Measurements from ENCODE around the gene DGKG.

DGKG gene

DNA sequence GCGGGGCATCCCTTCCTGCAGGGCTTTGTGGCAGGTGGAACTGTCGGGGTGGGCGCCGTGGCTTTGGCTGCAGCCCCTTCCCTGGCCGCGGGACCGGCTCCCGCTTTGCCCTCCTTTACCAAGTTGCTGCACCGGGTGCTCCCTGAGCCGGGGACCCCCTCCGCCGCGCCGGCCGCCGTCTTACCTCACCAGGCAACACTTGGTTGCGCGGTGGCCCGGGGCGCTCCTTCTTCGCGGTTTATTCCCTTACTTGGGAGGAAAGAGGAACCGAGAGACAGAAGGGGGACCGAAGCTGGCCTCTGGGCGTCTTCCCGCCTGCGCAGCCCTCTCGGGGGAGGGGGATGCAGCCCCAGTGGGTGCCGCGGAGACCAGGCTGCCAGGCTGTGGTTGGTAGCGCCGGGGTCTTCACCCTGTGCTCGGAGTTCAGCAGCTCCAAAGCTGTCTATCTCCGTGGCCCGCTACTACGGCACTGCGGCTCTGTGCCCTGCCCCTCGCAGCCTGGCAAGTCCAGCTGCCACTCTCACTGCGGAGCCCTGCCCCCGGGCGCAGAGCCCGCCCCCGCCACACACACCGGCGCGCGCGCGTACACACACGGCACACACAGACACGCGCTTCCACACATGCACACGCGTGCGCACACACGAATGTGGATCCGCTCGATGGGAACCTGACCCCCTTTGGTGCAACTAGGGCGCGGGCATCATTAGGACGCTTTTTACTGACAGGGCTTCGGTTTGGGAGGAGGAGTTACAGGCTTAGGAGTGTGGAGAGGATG is at the start of gene DGKG:
Gene DGKG (minus strand): TSS at position 473 of the 775 bp plus-strand sequence. CDS start 41,775 bp downstream, outside the sequence.
- DNase-seq (ENCODE audit: low read depth in 3 of 3) = no peak

DNA sequence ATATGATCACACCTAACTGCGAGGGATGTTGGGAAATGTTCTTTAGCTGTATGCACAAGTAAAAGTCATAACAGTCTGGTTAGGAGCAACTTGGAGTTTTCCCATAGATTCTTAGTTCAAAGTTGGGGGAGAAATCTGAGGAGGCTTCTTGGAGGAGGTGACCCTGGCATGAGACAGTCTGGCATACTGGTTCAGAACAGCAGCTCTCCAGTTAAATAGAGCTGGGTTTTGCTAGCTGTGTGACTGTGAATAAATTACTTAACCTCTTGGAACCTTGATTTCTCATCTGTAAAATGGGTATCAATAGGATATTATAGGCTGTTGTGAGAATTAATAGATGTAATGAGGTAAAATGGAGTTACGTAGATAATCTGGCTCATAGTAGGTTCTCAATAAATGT is 49.1 kb upstream of the DGKG start:
- DNase-seq (ENCODE audit: low read depth in 3 of 3) = no peak

DNA sequence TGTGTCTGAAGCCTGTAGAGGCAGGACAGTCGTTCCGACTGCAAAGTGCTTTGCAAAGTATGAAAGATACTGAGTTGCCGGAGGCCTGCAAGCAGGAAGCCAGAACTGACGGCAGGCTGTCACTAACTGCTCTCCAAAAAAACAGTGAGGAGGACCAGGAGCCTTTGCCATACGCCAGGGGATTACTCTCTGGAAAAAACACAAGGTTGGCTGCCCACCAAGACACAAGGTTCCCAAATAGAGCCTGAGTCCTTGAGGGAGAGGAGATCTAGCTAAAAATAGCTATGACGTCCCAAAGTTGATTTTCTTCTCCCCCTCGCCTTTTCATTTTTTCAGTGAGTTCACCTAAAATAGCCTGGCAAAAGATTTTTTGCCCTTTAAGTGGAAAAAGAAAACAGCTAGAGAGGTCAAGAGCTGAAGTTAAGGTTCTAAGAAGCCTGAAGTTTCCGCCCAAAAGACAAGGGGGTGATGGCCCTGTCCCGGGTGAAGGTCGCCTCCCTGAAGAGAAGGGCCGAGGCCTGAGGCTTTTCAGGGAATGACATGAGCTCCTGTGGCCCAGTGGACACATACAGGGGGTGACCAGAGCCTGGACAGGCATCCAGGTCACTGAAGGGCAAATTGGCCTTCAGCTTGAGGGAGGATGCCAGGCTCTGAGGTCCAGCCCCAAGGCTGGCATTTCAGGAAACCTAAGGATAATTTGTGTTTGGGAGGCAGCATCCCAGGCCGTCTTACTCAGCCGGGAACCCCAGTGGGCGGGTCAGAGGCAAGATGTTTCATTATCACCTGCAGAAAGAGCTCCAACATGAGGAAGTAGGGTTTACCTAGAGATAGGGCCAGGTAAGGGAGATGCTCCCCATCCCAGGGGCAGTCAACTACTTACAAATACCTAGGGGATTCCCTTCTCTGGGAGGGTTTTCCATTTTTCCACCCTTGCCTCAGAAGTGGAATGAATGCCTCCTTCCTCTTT is 44.9 kb upstream of the DGKG start:
- DNase-seq (ENCODE audit: low read depth in 3 of 3) = no peak

DNA sequence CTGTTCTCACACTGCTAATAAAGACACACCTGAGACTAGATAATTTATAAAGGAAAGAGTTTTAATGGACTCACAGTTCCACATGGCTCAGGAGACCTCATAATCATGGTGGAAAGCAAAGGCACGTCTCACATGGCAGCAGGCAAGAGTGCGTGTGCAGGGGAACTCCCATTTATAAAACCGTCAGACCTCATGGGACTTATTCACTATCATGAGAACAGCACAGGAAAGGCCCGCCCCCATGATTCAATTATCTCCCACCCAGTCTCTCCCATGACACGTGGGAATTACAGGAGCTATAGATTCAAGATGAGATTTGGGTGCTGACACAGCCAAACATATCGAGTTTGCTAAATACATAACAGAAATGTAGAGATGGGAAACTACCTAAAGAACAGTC is 39.5 kb upstream of the DGKG start:
- DNase-seq (ENCODE audit: low read depth in 3 of 3) = no peak

DNA sequence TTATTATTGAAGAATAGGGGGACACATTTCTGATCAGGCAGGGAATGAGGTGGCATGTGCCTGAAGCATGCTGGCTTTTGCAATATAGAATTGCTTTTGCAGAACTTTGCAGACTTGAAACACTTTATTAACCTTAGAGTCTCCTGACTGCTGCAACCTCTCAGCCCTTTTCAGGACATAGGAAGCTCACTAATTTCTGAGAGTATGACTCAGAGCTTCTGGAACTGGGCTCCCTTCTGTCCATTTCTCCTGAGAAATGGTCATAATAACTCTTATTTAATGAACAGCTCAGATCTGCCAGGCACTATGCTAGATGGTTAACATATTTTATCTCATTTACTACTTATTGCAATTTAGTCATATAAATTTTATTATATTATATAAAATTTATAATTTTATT is 38.6 kb upstream of the DGKG start:
- no peak for DNase-seq (ENCODE audit: low read depth in 3 of 3)

GRCh38 chr3:186400026-186400425 is 38.0 kb upstream of the DGKG start:
- no peak for DNase-seq (ENCODE audit: low read depth in 3 of 3)

- DNase-seq (ENCODE audit: low read depth in 3 of 3) = no peak
Measured at GRCh38 chr3:186394566-186395217, 32.7 kb upstream of the DGKG start.

DNA sequence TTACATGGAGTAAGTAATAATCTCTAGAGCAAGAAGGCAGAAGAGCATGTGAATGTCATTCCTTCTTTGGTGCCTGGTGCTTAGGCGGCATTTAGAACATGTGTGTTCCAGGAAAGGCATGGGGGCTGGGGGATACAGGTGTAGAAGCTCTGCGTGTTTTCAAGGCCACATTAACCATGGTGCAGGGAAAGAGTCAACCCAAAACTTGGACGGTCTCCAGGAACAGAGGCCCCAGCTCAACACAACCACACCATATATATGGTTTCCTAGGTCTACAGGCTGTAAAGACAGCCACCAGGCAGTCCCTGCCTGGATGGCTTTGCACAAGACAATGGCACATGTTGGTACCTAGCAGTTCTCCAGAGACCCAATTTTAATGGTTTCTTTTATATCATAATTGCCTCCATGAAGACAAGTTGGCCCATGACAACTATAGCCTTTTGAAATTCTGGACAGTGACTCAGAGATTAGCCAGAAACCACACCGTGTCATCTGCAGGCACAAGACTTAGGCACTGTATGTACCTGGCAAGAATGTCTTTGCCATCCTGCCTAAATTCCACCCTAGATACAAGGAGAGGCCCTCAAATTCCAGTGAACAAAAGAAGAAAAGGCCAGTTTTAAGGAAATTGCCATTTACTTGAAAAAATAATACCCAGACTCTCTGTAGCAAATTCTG is 25.0 kb upstream of the DGKG start:
- no peak for DNase-seq (ENCODE audit: low read depth in 3 of 3)

DNA sequence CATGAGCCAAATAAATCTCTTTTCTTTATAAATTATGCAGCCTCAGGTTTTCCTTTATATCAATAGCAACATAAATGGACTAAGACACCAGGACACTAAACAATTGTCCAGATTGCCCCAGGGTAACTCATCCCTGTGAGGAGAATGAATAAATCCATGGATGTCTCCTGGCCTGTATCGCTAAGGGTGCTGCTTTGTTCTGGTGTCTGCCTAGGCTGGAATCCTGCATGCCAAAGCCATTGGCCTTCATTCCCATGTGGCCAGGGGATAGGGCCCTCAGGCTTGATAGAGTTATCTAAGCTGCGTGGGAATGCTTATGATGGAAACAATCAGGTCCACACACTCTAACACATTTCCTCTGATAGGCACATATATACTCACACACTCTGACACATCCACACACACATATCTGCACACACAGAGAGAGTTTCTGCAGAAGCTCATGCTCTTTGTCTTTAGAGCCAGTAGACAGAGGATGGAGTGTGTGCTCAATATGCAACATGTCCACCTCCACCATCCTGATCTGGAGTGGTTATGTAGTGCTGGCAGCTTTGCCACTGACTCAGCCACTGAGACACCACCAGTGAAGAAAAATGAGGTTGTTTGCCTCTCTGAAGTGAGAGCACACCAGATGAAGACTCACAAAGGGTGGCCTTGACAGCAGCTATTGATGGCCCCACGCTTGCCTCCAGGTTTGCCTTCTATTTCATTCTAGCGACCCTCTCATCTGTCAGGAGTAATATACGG is 24.0 kb upstream of the DGKG start:
- DNase-seq (ENCODE audit: low read depth in 3 of 3) = no peak

- no peak for DNase-seq (ENCODE audit: low read depth in 3 of 3)
Measured at GRCh38 chr3:186383026-186383993, 21.3 kb upstream of the DGKG start.

DNA sequence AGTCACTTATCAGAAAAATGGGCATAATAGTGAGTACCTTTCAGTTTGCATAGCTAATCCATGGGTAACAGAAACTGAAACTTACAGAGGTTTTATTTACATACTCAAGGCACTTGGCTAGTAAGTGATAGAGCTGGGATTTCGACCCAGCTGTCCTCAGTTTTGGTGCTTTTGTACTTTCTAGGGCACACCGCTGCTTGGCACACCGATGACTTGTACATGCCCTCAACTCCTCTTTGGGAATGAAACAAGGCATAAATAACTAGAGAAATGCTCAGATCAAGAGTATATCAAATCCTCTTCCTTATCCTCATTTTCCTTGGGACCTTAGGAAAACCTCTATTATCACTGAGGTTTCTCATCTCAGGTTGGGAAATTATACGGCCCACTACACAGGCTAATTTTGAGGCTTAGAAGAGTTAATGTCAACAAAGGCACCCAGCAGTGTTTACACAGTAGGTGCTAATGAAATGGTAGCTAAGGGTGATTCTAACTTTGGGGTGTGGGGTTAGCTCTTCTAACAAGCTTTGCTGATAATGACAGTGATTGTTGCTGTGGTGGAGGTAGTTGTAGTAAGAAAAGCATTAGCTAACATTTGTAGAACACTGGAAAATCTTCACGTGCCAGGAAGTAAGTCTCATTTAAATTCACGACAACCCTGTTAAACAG is 20.3 kb upstream of the DGKG start:
- DNase-seq (ENCODE audit: low read depth in 3 of 3) = no peak

DNA sequence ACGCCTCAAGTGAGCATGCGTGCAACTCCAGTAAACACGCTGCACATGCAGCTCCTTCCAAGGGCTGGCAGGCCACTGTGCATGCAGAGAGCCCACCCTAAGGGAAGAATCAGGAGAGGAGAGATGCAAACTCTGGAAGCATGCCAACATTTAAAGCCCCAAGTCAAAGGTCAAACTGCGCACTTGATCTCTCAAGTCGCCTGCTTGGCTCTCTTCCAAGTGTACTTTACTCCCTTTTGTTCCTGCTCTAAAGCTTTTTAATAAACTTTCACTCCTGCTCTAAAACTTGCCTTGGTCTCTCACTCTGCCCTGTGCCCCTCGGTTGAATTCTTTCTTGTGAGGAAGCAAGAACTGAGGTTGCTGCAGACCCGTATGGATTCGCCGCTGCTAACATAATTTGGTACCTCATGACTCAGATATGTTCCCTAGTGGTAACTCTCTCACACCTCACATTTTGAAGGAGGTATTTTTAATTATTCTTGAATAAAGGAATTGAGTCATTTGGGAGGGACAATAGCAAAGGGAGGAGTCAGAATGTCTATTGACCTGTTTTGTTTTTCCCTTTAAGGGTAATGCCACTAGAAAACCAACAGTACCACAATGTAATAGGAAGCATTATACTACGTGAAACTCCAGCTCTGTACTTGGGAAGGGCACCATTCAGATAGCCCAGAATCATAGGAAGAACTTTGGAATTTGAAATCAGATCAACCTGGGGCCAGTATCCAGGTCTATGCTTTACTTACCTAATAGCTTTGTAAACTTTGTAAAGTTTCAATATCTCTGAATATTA is 19.6 kb upstream of the DGKG start:
- DNase-seq (ENCODE audit: low read depth in 3 of 3) = no peak

GRCh38 chr3:186380622-186381380 is 18.8 kb upstream of the DGKG start:
- no peak for DNase-seq (ENCODE audit: low read depth in 3 of 3)

GRCh38 chr3:186375443-186375842 is 13.4 kb upstream of the DGKG start:
- no peak for DNase-seq (ENCODE audit: low read depth in 3 of 3)

- DNase-seq (ENCODE audit: low read depth in 3 of 3) = no peak
Measured at GRCh38 chr3:186374376-186374775, 12.3 kb upstream of the DGKG start.

- no peak for DNase-seq (ENCODE audit: low read depth in 3 of 3)
Measured at GRCh38 chr3:186369217-186369616, 7.2 kb upstream of the DGKG start.

DNA sequence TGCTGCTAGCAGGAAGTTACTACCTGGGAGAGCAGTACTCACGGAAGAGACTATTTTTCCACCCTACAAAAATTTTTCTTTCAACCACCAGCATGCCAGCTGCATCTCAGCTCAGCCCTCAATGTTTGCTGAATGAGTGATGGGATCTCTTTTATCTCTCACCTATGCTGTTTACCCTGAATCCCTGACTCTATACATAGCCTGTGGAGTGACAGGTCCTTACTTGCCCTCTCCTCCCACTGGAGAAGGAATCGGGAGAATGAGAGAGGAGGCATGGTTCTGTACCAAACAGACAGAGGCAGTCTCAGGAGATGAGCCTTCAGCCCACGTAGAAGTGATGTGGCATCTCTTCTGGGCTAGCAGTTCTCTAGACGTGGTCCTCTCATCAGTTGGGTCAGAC is 6.7 kb upstream of the DGKG start:
- DNase-seq (ENCODE audit: low read depth in 3 of 3) = no peak

GRCh38 chr3:186368176-186368575 is 6.1 kb upstream of the DGKG start:
- DNase-seq (ENCODE audit: low read depth in 3 of 3) = no peak

Data from stimulated activated CD4-positive, alpha-beta T cell treated with anti-CD3 and anti-CD28 coated beads, TNF-alpha, amount 100 ng/mL, for 4 hours (primary cell).